Panc1 (cell line): ENCODE measurements around the gene P3H3.

Experiments
- CTCF ChIP-seq: fragments of 450-650 bp; IDR thresholded peaks from 2 replicates; pipeline ENCODE4 v1.5.1; 2017; ENCODE audit warnings: mild to moderate bottlenecking
- POLR2AphosphoS5 ChIP-seq: IDR thresholded peaks from 2 replicates; pipeline ENCODE4 v1.6.1; 2012; ENCODE audit warnings: mild to moderate bottlenecking, low read depth, low read length, moderate library complexity
- REST ChIP-seq, 2 experiments: IDR thresholded peaks; 2 replicates each; pipeline ENCODE4 v1.6.1; 2011 to 2012; ENCODE audit warnings: low read depth in 2 of 2, control low read depth in 1 of 2, low read length in 1 of 2, mild to moderate bottlenecking in 1 of 2, moderate library complexity in 1 of 2; ENCODE audit not compliant: insufficient read depth in 1 of 2
- SIN3A ChIP-seq: IDR thresholded peaks from 2 replicates; pipeline ENCODE4 v1.6.1; 2012; ENCODE audit warnings: low read depth, mild to moderate bottlenecking, low read length, moderate library complexity, borderline replicate concordance; ENCODE audit not compliant: insufficient read depth
- TCF7L2 ChIP-seq: IDR thresholded peaks from 2 replicates; pipeline ENCODE4 v1.6.1; 2011; ENCODE audit warnings: mild to moderate bottlenecking, low read depth, low read length, inconsistent platforms

GRCh38 chr12:6834254-6834653 is 6.0 kb downstream of the P3H3 start:
- TF ChIP-seq CTCF (no peak), TCF7L2 (no peak), SIN3A (no peak), REST (IDR thresholded peaks at IDR 0.05; ENCODE audit: insufficient read depth in 1 of 2, low read depth in 2 of 2, low read length in 1 of 2) (no peak), POLR2AphosphoS5 (no peak)
